Sigmoid colon (tissue), 7 donors: ENCODE measurements around the gene SPOCD1. TPM values are rescaled to one million over a fixed set of nuclear protein-coding genes. Genes with fewer than 3 reads are reported as not detected.

Source experiments
- DNase-seq: peaks from one replicate; pipeline ENCODE4 v3.0.0-alpha.2; 2019
- H3K27ac ChIP-seq, 4 donors: fragments of 200-600 bp; sonication (generic); one replicate each; pipeline ENCODE4 v1.5.1; 2016 to 2019; ENCODE audit warnings: mild to moderate bottlenecking in 1 of 4
- H3K27me3 ChIP-seq, 3 donors: fragments of 200-600 bp; sonication (generic); one replicate each; pipeline ENCODE4 v1.5.1; 2019; ENCODE audit warnings: mild to moderate bottlenecking in 1 of 3
- H3K36me3 ChIP-seq, 4 donors: fragments of 200-600 bp; sonication (generic); one replicate each; pipeline ENCODE4 v1.5.1; 2016 to 2019
- H3K4me1 ChIP-seq, 4 donors: fragments of 200-600 bp; sonication (generic); one replicate each; pipeline ENCODE4 v1.5.1; 2017 to 2019
- H3K4me3 ChIP-seq, 4 donors: fragments of 200-600 bp; sonication (generic); one replicate each; pipeline ENCODE4 v1.5.1; 2017 to 2019; ENCODE audit warnings: mild to moderate bottlenecking in 2 of 4, moderate library complexity in 1 of 4
- H3K9me3 ChIP-seq, 4 donors: fragments of 200-600 bp in 3 of 4; sonication (generic) in 3 of 4; one replicate each; pipeline versions ENCODE4 v1.5.1 to v1.6.1; 2013 to 2019
- EP300 ChIP-seq, 4 donors: sonication (generic); formaldehyde crosslinking; IDR thresholded peaks; one replicate each; pipeline ENCODE4 v1.6.1; 2017; ENCODE audit warnings: antibody characterized with exemption in 4 of 4
- POLR2A ChIP-seq, 2 donors: fragments of 450-650 bp; IDR thresholded peaks; one replicate each; pipeline ENCODE4 v1.6.1; 2016; ENCODE audit warnings: antibody characterized with exemption in 2 of 2, mild to moderate bottlenecking in 2 of 2, moderate library complexity in 2 of 2
- POLR2AphosphoS5 ChIP-seq, 4 donors: sonication (generic); formaldehyde crosslinking; IDR thresholded peaks; one replicate each; pipeline ENCODE4 v1.6.1; 2017; ENCODE audit warnings: antibody characterized with exemption in 4 of 4
- WGBS, 2 donors: extraction: QIAGEN DNeasy Blood & Tissue Kit; methylation state at CpG; one replicate each; pipeline ENCODE4 v1.1.7; 2013; 5-methylcytosine and 5-hydroxymethylcytosine counted together
- intact Hi-C: fragments of 100-400 bp; cut with DNase I; formaldehyde crosslinking; loops from one replicate; pipeline ENCODE4 v1.15.1; 2023
- polyA plus RNA-seq, 3 donors: library from polyadenylated mRNA; stranded (reverse); fragments of 200-250 nt; gene quantifications; one replicate each; pipeline ENCODE4 v1.2.3, GENCODE V29; 2013
- total RNA-seq, 4 donors: library from RNA; depleted of rRNA; stranded (reverse); fragments of >200 nt; gene quantifications; one replicate each; pipeline ENCODE4 v1.1.0, GENCODE V29; 2016
- TF ChIP-seq, protein P1 (sequence below), 4 experiments: fragments of 450-650 bp in 3 of 4; fragments of 200-600 bp in 1 of 4; IDR thresholded peaks; one replicate each; pipeline ENCODE4 v1.5.1; 2016 to 2019; ENCODE audit warnings: antibody characterized with exemption in 4 of 4, mild to moderate bottlenecking in 3 of 4, moderate library complexity in 2 of 4
- donor health status: healthy with polysubstance abuse.
- donor health status: Bipolar disorder and iron deficiency.
- donor health status: healthy.

The SPOCD1 gene
- total and polyA plus RNA-seq, 7 donors, result 0.14 to 0.70 (median 0.55) TPM; not detected in 4

- H3K27ac ChIP-seq, result no peak overlapping the region
- no peaks in the 10 kb centered on the region for H3K9me3 ChIP-seq
- TF ChIP-seq POLR2A (IDR thresholded peaks at IDR 0.05), result no peak
- no peak for TF ChIP-seq EP300 (IDR thresholded peaks at IDR 0.05)
- WGBS, 2 donors, result 75 to 78% methylated on average over 7 of the region's 7 CpGs
- intact Hi-C loops, result no loop called here
- H3K4me1 ChIP-seq, result peaks cover 0 to 5% (median 0%) of the 10 kb centered on the region in 4 donors
- no peaks in the 10 kb centered on the region for H3K36me3 ChIP-seq
- H3K27me3 ChIP-seq, result no peaks in the 10 kb centered on the region
- no peak overlapping the region for H3K4me3 ChIP-seq
- no peak for DNase-seq
Measured at GRCh38 chr1:31749785-31750735, 65.8 kb downstream of the SPOCD1 start.

GRCh38 chr1:31748365-31748764, 67.5 kb downstream of the SPOCD1 start:
- no peak overlapping the region for H3K4me3 ChIP-seq
- no peaks in the 10 kb centered on the region for H3K4me1 ChIP-seq
- H3K27me3 ChIP-seq, result no peaks in the 10 kb centered on the region
- no peaks in the 10 kb centered on the region for H3K36me3 ChIP-seq
- H3K27ac ChIP-seq, result no peak overlapping the region
- no peaks in the 10 kb centered on the region for H3K9me3 ChIP-seq
- DNase-seq, result no peak
- WGBS, 2 donors, result 79 to 81% methylated on average over 4 of the region's 4 CpGs
- intact Hi-C loops, result no loop called here
- TF ChIP-seq, protein P1, sequence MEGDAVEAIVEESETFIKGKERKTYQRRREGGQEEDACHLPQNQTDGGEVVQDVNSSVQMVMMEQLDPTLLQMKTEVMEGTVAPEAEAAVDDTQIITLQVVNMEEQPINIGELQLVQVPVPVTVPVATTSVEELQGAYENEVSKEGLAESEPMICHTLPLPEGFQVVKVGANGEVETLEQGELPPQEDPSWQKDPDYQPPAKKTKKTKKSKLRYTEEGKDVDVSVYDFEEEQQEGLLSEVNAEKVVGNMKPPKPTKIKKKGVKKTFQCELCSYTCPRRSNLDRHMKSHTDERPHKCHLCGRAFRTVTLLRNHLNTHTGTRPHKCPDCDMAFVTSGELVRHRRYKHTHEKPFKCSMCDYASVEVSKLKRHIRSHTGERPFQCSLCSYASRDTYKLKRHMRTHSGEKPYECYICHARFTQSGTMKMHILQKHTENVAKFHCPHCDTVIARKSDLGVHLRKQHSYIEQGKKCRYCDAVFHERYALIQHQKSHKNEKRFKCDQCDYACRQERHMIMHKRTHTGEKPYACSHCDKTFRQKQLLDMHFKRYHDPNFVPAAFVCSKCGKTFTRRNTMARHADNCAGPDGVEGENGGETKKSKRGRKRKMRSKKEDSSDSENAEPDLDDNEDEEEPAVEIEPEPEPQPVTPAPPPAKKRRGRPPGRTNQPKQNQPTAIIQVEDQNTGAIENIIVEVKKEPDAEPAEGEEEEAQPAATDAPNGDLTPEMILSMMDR (IDR thresholded peaks at IDR 0.05), result no peak
- no peak for TF ChIP-seq POLR2A (IDR thresholded peaks at IDR 0.05)

DNA sequence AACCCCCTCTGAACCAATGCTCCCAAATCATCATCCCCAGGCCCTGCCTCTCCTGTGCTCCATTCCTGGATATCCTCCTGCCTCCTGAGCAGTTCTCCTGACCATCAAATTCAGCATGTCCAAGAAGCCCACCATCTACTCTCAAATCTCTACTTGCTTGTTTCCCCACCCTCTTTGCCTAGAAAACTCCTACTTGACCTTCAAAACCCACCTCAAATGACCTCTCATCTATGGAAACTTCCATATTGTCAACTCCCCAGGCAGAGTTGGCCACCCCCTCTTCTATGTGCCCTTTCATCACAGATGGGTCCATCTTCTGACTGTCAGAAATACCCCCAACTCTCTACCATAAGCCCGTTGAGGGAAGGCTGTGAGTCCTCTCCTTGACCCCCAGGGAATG, 68.5 kb downstream of the SPOCD1 start:
- Histone ChIP-seq H3K27ac (no peak overlapping the region), H3K27me3 (no peaks in the 10 kb centered on the region), H3K36me3 (no peaks in the 10 kb centered on the region), H3K4me3 (no peak overlapping the region), H3K4me1 (no peaks in the 10 kb centered on the region), H3K9me3 (no peaks in the 10 kb centered on the region)
- intact Hi-C loops, result no loop called here
- WGBS, 2 donors, result 87 to 91% methylated on average over 1 of the region's 1 CpG
- DNase-seq, result no peak
- TF ChIP-seq POLR2AphosphoS5 (IDR thresholded peaks at IDR 0.05) (no peak), POLR2A (IDR thresholded peaks at IDR 0.05) (no peak), EP300 (IDR thresholded peaks at IDR 0.05) (no peak)
- TF ChIP-seq, protein P1 (IDR thresholded peaks at IDR 0.05), result no peak

DNA sequence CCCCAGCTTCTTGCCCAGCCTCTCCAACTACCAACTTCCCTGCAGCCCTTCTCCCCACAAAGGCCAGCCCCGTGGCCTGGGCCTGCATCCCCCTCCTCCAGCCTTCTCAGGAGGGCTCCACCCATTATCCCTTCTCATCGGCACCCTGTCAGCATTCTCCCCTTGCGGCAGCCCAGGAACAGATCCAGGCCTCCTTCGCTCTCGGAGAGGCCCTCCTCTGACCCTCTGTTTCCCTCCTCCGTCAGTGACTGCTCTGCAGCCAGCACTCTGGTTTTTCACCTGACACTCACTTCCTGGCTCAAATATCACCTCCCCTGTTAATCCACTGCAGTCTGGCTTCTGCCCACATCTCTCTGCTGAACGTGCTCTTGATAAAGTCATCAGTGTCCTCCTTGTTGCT, 69.1 kb downstream of the SPOCD1 start:
- no peaks in the 10 kb centered on the region for H3K36me3 ChIP-seq
- 69 to 82% methylated on average over 7 of the region's 7 CpGs for WGBS, 2 donors
- H3K9me3 ChIP-seq, result no peaks in the 10 kb centered on the region
- TF ChIP-seq EP300 (IDR thresholded peaks at IDR 0.05), result no peak
- TF ChIP-seq, protein P1 (IDR thresholded peaks at IDR 0.05), result no peak
- no peak for TF ChIP-seq POLR2A (IDR thresholded peaks at IDR 0.05)
- no peak for TF ChIP-seq POLR2AphosphoS5 (IDR thresholded peaks at IDR 0.05)
- no peak overlapping the region for H3K4me3 ChIP-seq
- no peaks in the 10 kb centered on the region for H3K4me1 ChIP-seq
- no peaks in the 10 kb centered on the region for H3K27me3 ChIP-seq
- no peak overlapping the region for H3K27ac ChIP-seq
- intact Hi-C loops, result no loop called here
- DNase-seq, result no peak

DNA sequence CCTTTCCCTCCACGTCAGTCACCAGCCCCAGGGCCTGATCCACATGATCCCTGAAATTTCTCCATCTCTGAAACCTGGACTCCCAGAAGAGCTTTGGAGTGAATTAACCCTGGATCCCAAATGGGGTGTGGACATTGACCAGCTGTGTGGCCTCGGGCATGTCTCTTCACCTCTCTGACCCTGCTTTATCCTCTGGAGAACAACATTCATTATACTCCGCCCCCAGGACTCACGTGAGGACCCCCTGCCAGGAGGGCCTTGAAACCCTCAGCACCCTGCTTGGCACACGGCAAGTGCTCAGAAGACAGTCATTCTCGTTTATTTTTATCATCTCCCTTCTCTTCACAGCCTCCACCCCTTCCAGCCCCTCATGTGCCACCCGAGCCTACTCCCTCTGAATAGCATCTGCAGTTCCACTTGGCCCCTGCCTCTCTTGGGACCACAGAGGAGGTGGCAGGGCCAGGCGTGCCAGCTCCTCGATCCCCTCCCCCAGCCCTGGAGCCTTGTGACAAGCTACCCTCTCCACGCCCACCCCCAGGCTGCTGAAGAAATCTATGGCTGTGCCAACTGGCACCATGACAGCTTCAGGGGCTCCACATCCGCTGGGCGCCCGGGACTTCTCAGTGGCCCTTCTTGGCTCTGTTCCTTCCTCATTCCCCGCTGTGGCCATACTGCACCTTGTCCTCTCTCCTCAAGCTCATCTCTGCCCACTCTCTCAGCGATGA, 69.7 kb downstream of the SPOCD1 start:
- no peak for DNase-seq
- WGBS, 2 donors, result 61 to 73% methylated on average over 15 of the region's 15 CpGs
- H3K4me3 ChIP-seq, result no peak overlapping the region
- TF ChIP-seq EP300 (IDR thresholded peaks at IDR 0.05), result no peak
- no peak for TF ChIP-seq POLR2AphosphoS5 (IDR thresholded peaks at IDR 0.05)
- no peak for TF ChIP-seq POLR2A (IDR thresholded peaks at IDR 0.05)
- TF ChIP-seq, protein P1 (IDR thresholded peaks at IDR 0.05), result no peak
- H3K4me1 ChIP-seq, result no peaks in the 10 kb centered on the region
- intact Hi-C loops, result loop anchor here (1.0 kb wide), 1 partner anchor 82 kb away; no protein-coding TSS in a partner anchor
- H3K36me3 ChIP-seq, result no peaks in the 10 kb centered on the region
- H3K9me3 ChIP-seq, result no peaks in the 10 kb centered on the region
- H3K27me3 ChIP-seq, result no peaks in the 10 kb centered on the region
- H3K27ac ChIP-seq, result no peak overlapping the region
